T47D (cell line): ENCODE data around the gene GP9.

ENCODE experiments used
- DNase-seq, 2 experiments: peaks; one replicate each; pipeline versions ENCODE4 v3.0.0 to v3.0.0-alpha.2; 2011 to 2012; ENCODE audit warnings: low read depth in 1 of 2, low spot score in 1 of 2
- JUND ChIP-seq: IDR thresholded peaks from 2 replicates; pipeline ENCODE4 v1.6.1; 2012; ENCODE audit warnings: low read depth
- in situ Hi-C: cut with HindIII; loops from 2 replicates; pipeline ENCODE4 v1.10.0; 2016; ENCODE audit warnings: low sequenced_read_pairs, low pct_unique_long_range_greater_than_20kb

GP9 gene

GRCh38 chr3:129022114-129023007 lies 38.2 kb upstream of the GP9 start:
- no peak for DNase-seq
- in situ Hi-C loops = no loop called here
- no peak for TF ChIP-seq JUND

- no peak for TF ChIP-seq JUND
- in situ Hi-C loops = no loop called here
- DNase-seq = no peak
Measured at GRCh38 chr3:129023008-129023358, 37.6 kb upstream of the GP9 start.

- peak; percentile 77 to 78 for DNase-seq
Measured at GRCh38 chr3:129023909-129024308, 36.7 kb upstream of the GP9 start.

DNA sequence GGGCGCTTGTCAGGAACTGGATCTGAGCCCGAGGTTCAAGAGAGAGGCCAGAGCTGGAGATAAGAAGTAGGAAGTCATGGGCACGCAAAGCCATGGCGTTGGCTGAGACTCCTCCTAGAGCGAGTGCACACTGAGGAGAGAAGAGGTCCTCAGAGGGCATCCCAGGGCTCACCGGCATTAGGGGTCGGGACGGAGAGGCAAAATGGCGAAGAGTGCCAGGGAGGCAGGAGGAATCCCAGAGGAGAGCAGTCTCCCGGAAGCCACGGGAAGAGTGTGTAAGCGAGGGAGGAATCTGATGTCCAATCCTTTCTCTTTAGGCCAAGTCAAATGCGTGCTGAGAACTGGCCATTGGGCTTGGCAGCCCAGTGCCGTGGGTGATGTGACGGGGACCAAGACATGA lies 35.5 kb upstream of the GP9 start:
- TF ChIP-seq JUND = no peak
- in situ Hi-C loops = no loop called here

More at GRCh38 chr3:129023909-129024308, 36.7 kb upstream of the GP9 start:
- TF ChIP-seq JUND = no peak
- in situ Hi-C loops = no loop called here

DNA sequence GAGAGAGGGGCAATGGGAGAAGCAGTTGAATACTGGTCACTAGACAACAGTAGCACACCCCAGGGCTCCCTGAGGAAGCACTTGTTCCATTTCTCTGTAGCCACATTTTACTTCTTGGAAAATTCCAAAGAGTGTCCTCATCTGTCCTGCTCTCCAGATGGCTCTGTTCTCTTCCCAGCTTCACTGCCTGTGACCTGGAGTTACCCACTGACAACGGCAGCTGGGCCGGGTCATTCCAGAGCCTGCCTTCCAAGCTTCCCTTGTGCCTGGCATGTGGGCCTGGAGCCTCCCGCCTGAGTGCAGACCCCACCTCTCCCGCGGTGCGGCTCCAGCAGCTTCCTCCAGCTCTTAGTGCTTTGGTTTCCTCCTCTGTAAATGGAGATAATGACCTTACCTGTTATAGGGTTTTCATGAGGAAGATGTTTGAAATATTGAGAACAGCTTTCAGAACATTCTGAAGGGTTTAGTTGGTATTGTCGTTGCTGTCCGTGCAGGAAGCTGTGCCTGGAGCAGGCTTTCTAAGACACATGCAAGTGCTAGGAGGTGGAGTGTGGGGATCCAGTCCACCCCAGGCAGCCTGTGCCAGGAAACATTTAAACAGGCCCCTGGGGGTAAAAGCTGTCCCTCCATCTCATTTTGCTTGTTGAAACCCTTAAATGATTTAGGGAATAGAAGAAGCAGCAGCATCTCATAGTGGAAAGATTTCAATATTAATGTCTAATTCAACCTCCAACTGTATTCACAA lies 34.7 kb upstream of the GP9 start:
- no peak for DNase-seq
- TF ChIP-seq JUND = no peak
- in situ Hi-C loops = no loop called here

More for the DNA sequence above, 35.5 kb upstream of the GP9 start:
- DNase-seq = no peak

- in situ Hi-C loops = no loop called here
Measured at GRCh38 chr3:129026728-129027543, 33.6 kb upstream of the GP9 start.

GRCh38 chr3:129027544-129027880 lies 33.1 kb upstream of the GP9 start:
- in situ Hi-C loops = no loop called here
- TF ChIP-seq JUND = no peak
- no peak for DNase-seq

More at GRCh38 chr3:129026728-129027543, 33.6 kb upstream of the GP9 start:
- peak; percentile 91 to 95 for DNase-seq
- no peak for TF ChIP-seq JUND

GRCh38 chr3:129028866-129029265 lies 31.7 kb upstream of the GP9 start:
- DNase-seq = no peak
- in situ Hi-C loops = no loop called here
- TF ChIP-seq JUND = no peak

DNA sequence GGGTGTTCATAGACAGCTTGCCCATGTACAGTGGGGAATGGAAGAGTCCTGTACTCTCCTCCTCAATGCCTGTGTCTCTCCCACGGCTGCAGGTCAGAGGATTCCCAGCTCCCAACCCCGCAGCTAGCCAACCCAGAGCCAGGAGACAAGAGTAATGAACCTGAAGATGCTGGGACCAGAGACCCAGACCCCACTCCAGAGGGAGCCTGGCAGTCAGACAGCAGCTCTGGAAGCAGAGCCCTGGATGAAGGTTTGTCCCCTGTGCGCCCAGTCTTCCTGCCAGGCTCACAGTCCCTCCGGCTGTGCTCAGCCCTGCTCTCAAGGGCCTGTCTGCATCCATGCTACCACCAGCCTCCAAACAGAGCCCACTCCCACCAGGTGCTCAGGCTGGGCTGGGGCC lies 30.0 kb upstream of the GP9 start:
- TF ChIP-seq JUND = no peak
- in situ Hi-C loops = no loop called here
- no peak for DNase-seq

GRCh38 chr3:129031476-129032215 lies 28.9 kb upstream of the GP9 start:
- DNase-seq = no peak
- in situ Hi-C loops = no loop called here
- no peak for TF ChIP-seq JUND

DNA sequence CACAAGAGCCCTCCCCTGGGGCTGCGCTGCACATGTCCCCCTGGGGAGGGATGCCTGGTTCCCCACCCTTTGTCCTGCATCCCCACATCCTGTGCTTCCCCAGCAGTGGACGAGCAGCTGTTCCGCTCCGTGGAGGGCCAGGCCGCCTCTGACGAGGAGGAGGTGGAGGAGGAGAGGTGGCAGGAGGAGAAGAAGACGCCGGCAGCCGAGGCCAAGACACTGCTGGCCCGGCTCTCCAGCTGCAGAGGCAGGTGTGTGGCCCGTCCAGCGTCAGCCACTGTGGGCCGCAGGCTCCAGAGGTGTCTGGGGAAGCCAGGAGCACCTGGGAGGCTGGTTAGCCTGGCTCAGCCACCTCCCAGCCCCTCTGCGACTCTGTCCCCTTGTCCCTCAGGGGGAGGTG lies 27.9 kb upstream of the GP9 start:
- in situ Hi-C loops = no loop called here
- DNase-seq = no peak
- no peak for TF ChIP-seq JUND

DNA sequence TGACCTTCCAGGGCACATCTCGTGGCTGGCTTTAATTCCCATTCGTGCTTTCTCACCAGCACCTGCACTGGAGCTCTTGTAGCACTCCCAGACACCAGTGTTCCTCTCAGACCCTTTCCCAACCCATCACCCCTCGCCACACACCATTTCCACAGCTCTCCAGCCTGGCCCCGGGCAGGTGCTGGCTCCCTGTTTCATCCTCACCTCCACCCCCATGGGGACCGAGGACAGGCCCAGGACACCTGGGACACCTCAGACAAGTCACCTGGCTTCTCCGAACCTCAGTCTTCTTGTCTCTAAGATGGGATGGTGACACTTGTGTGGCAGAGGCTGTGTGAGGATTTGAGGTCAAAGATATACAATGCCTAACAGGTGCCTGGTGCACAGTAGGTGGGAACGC lies 27.4 kb upstream of the GP9 start:
- no peak for DNase-seq
- TF ChIP-seq JUND = no peak
- in situ Hi-C loops = no loop called here
